Measurements from ENCODE around the gene C1QTNF8.

C1QTNF8 gene

GRCh38 chr16:1038932-1039331 is 57.1 kb downstream of the C1QTNF8 start:
- Histone ChIP-seq H3K36me3 (ENCODE audit: insufficient read depth) (no peaks in the 10 kb centered on the region), H3K9ac (no peak overlapping the region), H2AFZ (ENCODE audit: low read depth) (no peak overlapping the region), H3K79me2 (ENCODE audit: insufficient read depth, low read depth) (no peaks in the 10 kb centered on the region), H3K4me1 (ENCODE audit: low read depth, poor library complexity, severe bottlenecking) (no peaks in the 10 kb centered on the region), H4K20me1 (ENCODE audit: insufficient read depth) (no peaks in the 10 kb centered on the region), H3K27ac (no peak overlapping the region), H3K4me2 (no peak overlapping the region), H3K4me3 (IDR thresholded peaks at IDR 0.05; ENCODE audit: insufficient read depth, low read depth, low read length) (no peak overlapping the region), H3K27me3 (ENCODE audit: insufficient read depth, low read depth) (peaks cover 76% of the 10 kb centered on the region)
- TF ChIP-seq, protein P1, sequence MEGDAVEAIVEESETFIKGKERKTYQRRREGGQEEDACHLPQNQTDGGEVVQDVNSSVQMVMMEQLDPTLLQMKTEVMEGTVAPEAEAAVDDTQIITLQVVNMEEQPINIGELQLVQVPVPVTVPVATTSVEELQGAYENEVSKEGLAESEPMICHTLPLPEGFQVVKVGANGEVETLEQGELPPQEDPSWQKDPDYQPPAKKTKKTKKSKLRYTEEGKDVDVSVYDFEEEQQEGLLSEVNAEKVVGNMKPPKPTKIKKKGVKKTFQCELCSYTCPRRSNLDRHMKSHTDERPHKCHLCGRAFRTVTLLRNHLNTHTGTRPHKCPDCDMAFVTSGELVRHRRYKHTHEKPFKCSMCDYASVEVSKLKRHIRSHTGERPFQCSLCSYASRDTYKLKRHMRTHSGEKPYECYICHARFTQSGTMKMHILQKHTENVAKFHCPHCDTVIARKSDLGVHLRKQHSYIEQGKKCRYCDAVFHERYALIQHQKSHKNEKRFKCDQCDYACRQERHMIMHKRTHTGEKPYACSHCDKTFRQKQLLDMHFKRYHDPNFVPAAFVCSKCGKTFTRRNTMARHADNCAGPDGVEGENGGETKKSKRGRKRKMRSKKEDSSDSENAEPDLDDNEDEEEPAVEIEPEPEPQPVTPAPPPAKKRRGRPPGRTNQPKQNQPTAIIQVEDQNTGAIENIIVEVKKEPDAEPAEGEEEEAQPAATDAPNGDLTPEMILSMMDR (conservative IDR thresholded peaks at IDR 0.05; ENCODE audit: low read depth, low read length), result no peak

All from KMS-11 (cell line).